Activated naive CD4-positive, alpha-beta T cell treated with anti-CD3 and anti-CD28 coated beads, Interleukin-2, amount 50 U/mL, for 72 hours (primary cell): ENCODE measurements around the gene MAVS. TPM values are rescaled to one million over a fixed set of nuclear protein-coding genes. Genes with fewer than 3 reads are reported as not detected.

Source experiments
- total RNA-seq, 2 donors: library from RNA; stranded (reverse); gene quantifications; one replicate each; pipeline ENCODE4 v1.2.3, GENCODE V29; 2022

MAVS gene
- total RNA-seq, 2 donors from 2014 or later: 22.5 to 30.1 TPM

Other genes with a start within 250 kb of the MAVS start
- not detected for gene GFRA4, start 183.4 kb upstream of the MAVS start, total RNA-seq
- not detected for gene ADAM33, start 164.8 kb upstream of the MAVS start, total RNA-seq
- gene SIGLEC1, start 134.2 kb upstream of the MAVS start, total RNA-seq: under 1 TPM in 1 of 2 donors, not detected in 1; 0.14 TPM
- not detected for gene HSPA12B, start 114.1 kb upstream of the MAVS start, total RNA-seq
- gene ADISSP, start 79.1 kb upstream of the MAVS start, total RNA-seq: 10 to 100 TPM; 44.7 to 45.0 TPM
- gene SPEF1, start 65.4 kb upstream of the MAVS start, total RNA-seq: under 1 TPM in 1 of 2 donors, not detected in 1; 0.14 TPM
- gene CENPB, start 60.1 kb upstream of the MAVS start, total RNA-seq: 10 to 100 TPM; 34.4 to 48.1 TPM
- gene CDC25B, start 50.5 kb upstream of the MAVS start, total RNA-seq: 100 to 1,000 TPM in 1 of 2 donors, 10 to 100 TPM in 1; 72.9 to 168 TPM
- gene AP5S1, start 26.3 kb upstream of the MAVS start, total RNA-seq: 10 to 100 TPM; 10.6 to 17.8 TPM
- gene PANK2, start 42.6 kb downstream of the MAVS start, total RNA-seq: 10 to 100 TPM; 56.0 to 64.7 TPM
- 10 to 100 TPM in 1 of 2 donors, 1 to 10 TPM in 1; 6.1 to 21.6 TPM for gene RNF24, start 168.7 kb downstream of the MAVS start, total RNA-seq